NCI-H446 treated with DMSO at 0.1 percent for 48 hours (cell line): ENCODE data around the gene OR51V1.
"Not testable (repeated sequence)": the region's sequence is repeated elsewhere in the genome, so short reads cannot be mapped to it uniquely, and the experiment has no call there.

Experiments used
- DNase-seq: peaks from one replicate; lab custom pipeline; 2025; lab: John Stamatoyannopoulos, UW

The OR51V1 gene, protein sequence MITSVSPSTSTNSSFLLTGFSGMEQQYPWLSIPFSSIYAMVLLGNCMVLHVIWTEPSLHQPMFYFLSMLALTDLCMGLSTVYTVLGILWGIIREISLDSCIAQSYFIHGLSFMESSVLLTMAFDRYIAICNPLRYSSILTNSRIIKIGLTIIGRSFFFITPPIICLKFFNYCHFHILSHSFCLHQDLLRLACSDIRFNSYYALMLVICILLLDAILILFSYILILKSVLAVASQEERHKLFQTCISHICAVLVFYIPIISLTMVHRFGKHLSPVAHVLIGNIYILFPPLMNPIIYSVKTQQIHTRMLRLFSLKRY

GRCh38 chr11:5200582-5200981, at the start of gene OR51V1:
Gene OR51V1 (minus strand): TSS chr11:5200682. CDS start chr11:5200682, 0 bp downstream.
- no peak for DNase-seq

DNA sequence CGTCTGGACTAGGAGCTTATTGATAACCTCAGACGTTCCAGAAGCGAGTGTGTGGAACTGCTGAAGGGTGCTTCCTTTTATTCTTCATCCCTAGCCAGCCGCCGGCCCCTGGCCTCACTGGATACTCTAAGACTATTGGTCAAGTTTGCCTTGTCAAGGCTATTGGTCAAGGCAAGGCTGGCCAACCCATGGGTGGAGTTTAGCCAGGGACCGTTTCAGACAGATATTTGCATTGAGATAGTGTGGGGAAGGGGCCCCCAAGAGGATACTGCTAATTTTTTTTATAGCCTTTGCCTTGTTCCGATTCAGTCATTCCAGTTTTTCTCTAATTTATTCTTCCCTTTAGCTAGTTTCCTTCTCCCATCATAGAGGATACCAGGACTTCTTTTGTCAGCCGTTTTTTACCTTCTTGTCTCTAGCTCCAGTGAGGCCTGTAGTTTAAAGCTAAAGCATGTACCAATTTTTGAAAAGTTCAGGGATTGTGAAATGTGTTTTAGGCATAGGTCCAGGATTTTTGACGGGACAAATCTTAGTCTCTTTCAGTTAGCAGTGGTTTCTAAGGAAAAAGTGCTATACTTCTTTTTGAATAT, 49.4 kb upstream of the OR51V1 start, which contains the start of gene HBG1:
TSS of gene HBG1 (minus strand) at position 51 of the 590 bp plus-strand sequence. CDS start 53 bp downstream, outside the sequence.
- not testable (repeated sequence) for DNase-seq

DNA sequence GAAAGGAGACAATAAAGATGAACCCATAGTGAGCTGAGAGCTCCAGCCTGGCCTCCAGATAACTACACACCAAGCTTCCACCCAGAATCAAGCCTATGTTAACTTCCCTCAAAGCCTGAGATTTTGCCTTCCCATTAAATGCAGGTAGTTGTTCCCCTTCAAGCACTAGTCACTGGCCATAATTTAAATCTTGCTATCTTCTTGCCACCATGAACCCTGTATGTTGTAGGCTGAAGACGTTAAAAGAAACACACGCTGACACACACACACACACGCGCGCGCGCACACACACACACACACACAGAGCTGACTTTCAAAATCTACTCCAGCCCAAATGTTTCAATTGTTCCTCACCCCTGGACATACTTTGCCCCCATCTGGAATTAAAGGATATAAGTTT, 48.0 kb upstream of the OR51V1 start:
- DNase-seq = not testable (repeated sequence)

- DNase-seq = no peak
These were observed 47.1 kb upstream of the OR51V1 start for GRCh38 chr11:5247472-5248192.

DNA sequence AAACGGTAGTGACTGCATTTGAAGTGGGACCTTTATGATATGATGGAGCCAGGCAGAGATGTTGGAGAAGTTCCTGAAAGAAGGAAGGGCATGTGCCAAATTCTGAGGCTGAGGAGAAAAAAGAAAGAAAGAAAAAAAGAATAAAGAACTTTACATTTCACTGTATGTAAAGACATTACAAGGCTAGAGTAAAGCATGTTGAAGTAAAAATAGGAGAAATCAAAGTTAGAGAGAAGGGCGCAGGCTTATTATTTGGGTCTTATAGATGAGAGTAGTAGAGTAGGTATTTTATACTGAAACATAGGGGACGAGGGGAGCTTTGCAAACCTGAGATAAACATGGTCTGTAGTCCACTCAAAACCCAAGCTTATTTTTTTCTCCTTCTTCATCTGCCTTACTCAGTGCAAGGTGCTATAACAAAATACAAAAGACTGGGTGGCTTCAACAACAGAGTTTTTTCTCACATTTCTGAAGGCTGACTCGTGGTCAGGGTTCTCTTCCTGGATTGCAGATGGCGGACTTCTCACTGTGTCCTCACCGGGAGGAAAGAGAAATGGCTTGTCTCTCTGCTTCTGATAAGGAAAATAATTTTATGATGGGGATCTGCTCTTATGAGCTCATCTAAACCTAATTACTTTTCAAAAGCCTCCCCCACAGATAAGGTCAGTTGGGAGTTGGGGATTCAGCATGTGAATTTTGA, 46.4 kb upstream of the OR51V1 start:
- DNase-seq = no peak

DNA sequence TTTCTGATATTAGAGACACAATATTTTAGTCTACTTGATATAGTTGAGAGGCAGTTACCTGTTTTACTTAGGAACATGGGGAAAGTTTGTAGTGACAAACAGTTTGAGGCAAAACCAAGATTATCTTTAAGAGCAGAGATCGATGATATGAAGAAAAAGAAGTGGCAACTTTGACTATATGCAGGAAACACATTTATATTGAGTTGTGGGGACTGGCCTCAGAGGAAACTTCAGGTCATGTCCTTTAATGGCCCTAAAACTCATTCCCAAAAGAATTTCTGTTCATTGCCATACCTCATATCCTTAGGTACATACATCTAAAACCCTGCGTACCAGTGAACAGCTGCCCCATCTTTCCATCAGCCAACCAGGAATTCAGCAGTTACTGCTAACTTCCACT, 44.7 kb upstream of the OR51V1 start:
- DNase-seq = no peak

DNA sequence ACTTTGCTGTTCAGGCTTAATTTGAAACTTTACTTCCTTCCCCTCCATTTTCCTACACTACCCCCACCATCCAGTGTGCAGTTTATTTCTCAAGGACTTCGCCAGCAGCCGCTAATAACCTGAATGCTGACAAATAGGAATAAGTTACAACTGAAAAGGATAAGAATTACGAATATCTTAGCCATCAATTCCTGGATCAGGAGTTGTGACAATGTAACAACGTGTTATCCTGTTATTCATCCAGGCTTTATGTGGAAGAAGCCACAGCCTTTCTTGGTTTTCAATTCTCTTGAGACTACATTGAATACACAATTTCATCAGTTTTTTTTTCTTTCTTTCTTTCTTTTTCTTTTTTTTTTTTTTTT, 43.3 kb upstream of the OR51V1 start:
- no peak for DNase-seq

DNA sequence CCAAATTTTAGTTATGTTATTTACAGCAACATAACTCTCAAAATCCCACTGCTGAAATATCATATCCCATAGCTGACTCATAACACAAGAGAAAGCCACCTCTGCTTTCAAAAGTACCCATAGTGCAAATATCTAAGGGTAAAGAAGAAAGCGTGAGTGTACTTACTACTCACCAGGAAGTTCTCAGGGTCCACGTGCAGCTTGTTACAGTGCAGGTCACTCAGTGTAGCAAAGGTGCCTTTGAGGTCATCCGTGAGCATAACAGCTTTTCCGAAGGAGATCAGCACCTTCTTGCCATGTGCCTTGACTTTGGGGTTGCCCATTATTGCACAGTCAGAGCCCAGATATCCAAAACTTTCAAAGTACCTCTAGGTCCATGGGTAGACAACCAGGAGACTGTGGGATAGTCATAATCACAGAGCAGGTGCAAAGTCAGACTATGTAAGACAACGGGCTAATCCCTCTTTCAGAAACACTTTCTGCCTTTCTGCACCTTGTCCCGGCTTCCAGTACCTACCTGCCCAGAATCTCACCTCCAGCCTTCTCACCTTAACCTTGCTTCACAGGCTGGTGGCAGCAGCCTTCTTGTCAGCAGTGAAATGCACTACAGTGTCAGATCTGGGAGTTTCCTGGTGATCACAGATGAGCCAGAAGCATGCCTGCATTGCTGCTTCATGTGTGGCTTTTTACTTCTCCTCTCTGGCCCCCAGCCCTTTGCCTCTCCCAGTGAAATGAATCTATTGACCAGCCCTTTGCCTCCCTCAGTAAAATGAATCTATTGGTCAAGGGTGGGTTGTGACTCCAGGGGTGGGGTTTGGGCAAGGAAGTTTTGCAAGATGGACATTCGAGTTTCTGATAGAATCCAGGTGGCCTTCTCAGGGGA, 42.7 kb upstream of the OR51V1 start:
- DNase-seq = no peak

DNA sequence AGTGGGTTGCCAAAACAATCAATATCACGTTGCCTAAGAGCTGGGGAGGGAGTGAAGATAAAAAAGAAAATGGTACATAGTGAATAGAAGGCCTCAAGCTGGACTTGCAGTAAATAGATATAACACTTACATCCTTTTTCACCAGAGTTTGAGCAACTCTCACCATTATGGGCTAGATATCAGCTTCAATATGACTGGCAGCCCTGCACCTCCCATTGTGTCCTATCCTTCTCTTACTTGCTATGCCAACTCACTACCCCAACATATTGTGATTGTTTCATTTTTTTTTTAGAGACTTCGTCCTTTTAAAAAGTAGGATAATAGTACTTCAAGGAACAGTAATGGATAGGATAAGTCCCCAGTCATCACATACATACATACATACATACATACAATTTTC, 41.7 kb upstream of the OR51V1 start:
- no peak for DNase-seq

GRCh38 chr11:5241458-5241857, 41.0 kb upstream of the OR51V1 start:
- DNase-seq = no peak

DNA sequence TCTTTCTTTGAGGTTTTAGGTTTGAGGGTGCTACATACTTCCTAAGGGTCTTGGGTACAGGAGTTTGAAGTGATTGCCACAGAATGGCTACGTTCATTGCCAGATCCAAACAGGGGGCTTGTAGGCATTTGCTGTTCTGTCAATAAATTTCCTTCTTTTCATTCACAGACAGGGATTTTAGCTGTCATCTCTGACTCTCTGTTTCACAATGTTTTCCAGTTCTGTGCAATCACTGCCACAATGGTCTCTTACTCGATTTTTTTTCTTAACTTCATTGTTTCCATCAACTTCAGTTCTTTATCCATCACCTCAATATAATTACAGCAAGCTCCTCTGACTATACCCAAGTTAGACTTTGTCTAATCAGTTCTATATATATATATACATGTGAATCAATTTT, 40.0 kb upstream of the OR51V1 start:
- no peak for DNase-seq

DNA sequence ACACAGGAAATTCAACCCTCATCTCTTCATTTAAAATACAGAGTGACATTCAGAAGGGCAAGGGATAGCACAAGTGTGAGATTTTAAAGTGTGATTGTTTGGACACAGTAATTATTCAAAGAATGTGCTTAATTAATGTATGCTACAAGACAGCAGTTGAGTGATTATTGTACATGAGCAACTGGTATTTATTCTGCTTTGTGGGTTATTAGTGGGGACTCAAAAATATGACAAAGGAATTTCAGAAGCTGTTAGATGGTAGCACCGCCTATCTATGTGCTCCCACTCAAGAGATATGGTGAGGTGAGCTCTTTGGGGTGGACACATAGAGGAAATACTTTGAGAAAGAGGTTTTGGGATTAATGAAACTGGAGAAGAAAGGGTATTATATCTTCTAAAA, 39.6 kb upstream of the OR51V1 start:
- no peak for DNase-seq

- DNase-seq = no peak
These were observed 38.6 kb upstream of the OR51V1 start for GRCh38 chr11:5239046-5239445.

GRCh38 chr11:5238486-5238885, 38.0 kb upstream of the OR51V1 start:
- DNase-seq = no peak

- DNase-seq = no peak
These were observed 36.9 kb upstream of the OR51V1 start for GRCh38 chr11:5237420-5237819.

- no peak for DNase-seq
These were observed 35.0 kb upstream of the OR51V1 start for GRCh38 chr11:5235364-5236095.

GRCh38 chr11:5234381-5234834, 33.9 kb upstream of the OR51V1 start, which contains the start of gene HBD:
Gene HBD (minus strand): TSS chr11:5234483. CDS start chr11:5234433, 50 bp downstream.
- DNase-seq = no peak

GRCh38 chr11:5233307-5233706, 32.8 kb upstream of the OR51V1 start:
- DNase-seq = no peak

DNA sequence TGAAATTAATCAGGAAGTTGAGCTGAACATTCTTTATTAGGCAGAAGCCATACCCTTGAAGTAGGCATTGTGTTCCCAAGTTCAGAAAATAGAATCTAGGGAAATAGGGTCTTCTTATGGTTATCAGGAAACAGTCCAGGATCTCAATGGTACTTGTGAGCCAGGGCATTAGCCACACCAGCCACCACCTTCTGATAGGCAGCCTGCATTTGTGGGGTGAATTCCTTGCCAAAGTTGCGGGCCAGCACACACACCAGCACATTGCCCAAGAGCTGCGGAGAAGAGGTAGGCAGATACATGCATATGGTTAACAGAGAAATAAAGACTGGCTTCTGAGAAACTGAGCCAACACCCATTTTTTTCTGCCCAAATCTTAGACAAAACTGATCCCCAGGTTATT, 32.3 kb upstream of the OR51V1 start:
- DNase-seq = no peak

GRCh38 chr11:5232176-5232575, 31.7 kb upstream of the OR51V1 start:
- no peak for DNase-seq

- DNase-seq = no peak
These were observed 30.6 kb upstream of the OR51V1 start for GRCh38 chr11:5231111-5231510.
